ENCODE results near the gene PASK.

The PASK gene

DNA sequence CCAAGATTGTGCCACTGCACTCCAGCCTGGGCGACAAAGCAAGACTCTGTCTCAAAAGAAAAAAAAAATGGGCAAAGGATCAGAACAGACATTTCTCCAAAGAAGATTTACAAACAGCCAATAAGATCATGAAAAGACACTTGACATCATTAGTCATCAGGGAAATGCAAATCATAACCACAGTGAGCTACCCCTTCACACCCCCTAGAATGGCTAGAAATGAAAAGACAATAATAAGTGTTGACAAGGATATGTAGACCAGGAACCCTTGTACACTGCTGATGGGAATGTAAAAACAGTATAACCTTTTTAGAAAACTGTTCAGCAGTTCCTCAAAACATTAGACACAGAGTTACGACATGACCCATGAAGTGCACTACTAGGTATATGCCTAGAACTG is 28.8 kb downstream of the PASK start:
- TF ChIP-seq, protein P1, sequence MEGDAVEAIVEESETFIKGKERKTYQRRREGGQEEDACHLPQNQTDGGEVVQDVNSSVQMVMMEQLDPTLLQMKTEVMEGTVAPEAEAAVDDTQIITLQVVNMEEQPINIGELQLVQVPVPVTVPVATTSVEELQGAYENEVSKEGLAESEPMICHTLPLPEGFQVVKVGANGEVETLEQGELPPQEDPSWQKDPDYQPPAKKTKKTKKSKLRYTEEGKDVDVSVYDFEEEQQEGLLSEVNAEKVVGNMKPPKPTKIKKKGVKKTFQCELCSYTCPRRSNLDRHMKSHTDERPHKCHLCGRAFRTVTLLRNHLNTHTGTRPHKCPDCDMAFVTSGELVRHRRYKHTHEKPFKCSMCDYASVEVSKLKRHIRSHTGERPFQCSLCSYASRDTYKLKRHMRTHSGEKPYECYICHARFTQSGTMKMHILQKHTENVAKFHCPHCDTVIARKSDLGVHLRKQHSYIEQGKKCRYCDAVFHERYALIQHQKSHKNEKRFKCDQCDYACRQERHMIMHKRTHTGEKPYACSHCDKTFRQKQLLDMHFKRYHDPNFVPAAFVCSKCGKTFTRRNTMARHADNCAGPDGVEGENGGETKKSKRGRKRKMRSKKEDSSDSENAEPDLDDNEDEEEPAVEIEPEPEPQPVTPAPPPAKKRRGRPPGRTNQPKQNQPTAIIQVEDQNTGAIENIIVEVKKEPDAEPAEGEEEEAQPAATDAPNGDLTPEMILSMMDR (IDR thresholded peaks at IDR 0.05; ENCODE audit: unreplicated experiment in 3 of 3) = no peak
- no peaks in the 10 kb centered on the region for H3K9me3 Mint-ChIP-seq
- no peak overlapping the region for H3K27ac Mint-ChIP-seq
- H3K36me3 Mint-ChIP-seq (ENCODE audit: low read depth) = peaks cover 21% of the 10 kb centered on the region
- H3K4me1 Mint-ChIP-seq = no peaks in the 10 kb centered on the region
- no peaks in the 10 kb centered on the region for H3K27me3 Mint-ChIP-seq (ENCODE audit: low read depth)
- no peak overlapping the region for H3K4me3 Mint-ChIP-seq

DNA sequence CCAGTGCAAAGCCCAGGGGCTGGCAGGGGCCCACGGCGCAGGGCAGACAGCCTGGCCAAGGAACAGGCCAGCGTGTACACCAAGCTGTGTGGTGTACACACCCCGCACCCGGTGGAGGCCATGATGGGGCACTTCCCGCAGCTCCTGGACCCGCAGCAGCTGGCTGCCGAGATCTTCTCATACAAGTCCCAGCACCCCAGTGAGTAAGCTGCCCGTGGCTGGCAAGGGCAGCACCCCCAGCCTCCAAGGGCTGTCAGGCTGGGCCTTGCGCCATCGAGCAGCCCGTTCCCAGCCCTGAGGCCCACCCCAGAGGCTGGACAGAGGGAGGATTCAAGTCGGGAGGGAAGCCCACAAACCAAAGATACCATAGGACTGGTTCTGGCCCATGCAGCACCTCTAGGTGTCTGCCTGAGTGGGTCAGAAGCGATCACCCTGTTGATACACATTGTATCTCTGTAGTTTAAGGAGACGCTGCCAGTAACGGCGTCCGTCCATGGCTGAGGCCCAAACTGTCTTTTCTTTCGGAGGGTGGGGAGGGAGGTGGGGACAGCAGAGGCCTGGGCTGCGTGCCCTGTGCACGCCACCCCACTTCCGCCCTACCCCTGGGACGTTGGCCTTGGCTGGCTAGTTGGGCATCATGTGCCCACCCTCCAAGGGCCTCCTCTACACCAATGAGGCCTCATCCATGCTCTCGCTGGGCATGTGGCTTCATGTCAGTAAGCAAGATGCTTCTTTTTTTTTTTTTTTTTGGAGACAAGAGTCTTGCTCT is 30.4 kb downstream of the PASK start:
- H3K4me1 Mint-ChIP-seq = no peaks in the 10 kb centered on the region
- H3K27me3 Mint-ChIP-seq (ENCODE audit: low read depth) = no peaks in the 10 kb centered on the region
- peaks cover 31% of the 10 kb centered on the region for H3K36me3 Mint-ChIP-seq (ENCODE audit: low read depth)
- TF ChIP-seq, protein P1 (IDR thresholded peaks at IDR 0.05; ENCODE audit: unreplicated experiment in 3 of 3) = no peak
- no peak overlapping the region for H3K27ac Mint-ChIP-seq
- H3K9me3 Mint-ChIP-seq = no peaks in the 10 kb centered on the region
- H3K4me3 Mint-ChIP-seq = no peak overlapping the region

DNA sequence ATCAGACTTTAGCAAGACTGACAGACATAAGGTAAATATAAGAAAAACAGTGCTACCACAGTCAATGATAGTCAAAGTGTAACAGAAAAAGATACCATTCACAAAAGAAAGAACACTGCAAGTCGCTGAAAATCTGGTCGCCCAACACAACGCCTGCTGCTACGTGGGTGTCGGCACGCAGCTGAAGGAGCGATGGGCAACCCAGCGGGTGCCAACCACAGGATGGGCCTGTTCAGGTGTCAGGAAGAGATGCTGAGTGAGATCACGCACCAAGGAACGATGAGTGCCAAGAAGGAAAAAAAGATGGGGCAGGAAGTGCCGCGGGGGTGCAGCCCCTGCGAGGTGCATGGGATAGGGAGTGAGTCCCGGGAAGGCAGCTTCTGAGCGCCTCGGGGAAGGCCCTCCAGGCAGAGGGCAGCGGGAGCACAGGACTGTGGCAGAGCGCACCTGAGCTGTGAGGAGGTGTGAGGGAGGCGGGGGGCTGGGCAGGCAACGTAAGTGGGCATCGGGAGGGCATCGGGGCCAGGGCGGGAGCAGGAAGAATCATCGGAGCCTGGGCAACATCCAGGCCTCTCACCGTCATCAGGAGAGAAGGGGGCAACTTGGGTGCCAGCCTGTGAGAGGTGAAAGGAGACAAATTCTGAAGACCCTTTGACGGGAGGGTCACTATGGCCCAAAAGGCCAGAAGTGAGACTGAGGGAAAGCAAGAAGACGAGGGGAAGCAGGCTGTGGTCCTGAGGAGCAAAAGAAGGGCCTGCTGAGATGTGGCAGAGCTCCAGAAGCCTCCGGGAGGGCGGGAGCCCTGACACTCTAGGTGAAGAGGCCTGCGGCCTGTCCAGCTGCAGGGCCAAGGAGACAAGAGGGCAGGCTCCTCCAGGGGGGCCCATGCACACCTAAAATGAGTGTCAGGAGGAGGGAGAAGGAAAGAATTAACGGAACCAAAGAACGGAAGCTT is 32.4 kb downstream of the PASK start:
- no peaks in the 10 kb centered on the region for H3K4me1 Mint-ChIP-seq
- no peaks in the 10 kb centered on the region for H3K27me3 Mint-ChIP-seq (ENCODE audit: low read depth)
- H3K4me3 Mint-ChIP-seq = no peak overlapping the region
- peaks cover 31% of the 10 kb centered on the region for H3K36me3 Mint-ChIP-seq (ENCODE audit: low read depth)
- H3K9me3 Mint-ChIP-seq = no peaks in the 10 kb centered on the region
- H3K27ac Mint-ChIP-seq = no peak overlapping the region
- TF ChIP-seq, protein P1 (IDR thresholded peaks at IDR 0.05; ENCODE audit: unreplicated experiment in 3 of 3) = no peak

DNA sequence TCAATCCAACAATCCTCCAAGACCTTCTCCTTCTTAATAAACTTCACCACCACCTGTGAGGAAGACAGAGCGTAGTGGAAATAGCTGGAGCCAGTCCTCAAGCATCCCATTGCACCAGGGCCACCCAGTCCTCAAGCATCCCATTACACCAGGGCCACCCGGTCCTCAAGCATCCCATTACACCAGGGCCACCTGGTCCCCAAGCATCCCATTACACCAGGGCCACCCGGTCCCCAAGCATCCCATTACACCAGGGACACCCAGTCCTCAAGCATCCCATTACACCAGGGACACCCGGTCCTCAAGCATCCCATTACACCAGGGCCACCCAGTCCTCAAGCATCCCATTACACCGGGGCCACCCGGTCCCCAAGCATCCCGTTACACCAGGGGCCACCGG is 33.9 kb downstream of the PASK start:
- Mint-ChIP-seq H3K27me3 (ENCODE audit: low read depth) (no peaks in the 10 kb centered on the region), H3K4me3 (no peak overlapping the region), H3K9me3 (no peaks in the 10 kb centered on the region), H3K4me1 (no peaks in the 10 kb centered on the region), H3K36me3 (ENCODE audit: low read depth) (peaks cover 17% of the 10 kb centered on the region), H3K27ac (no peak overlapping the region)
- TF ChIP-seq, protein P1 (IDR thresholded peaks at IDR 0.05; ENCODE audit: unreplicated experiment in 3 of 3) = no peak

DNA sequence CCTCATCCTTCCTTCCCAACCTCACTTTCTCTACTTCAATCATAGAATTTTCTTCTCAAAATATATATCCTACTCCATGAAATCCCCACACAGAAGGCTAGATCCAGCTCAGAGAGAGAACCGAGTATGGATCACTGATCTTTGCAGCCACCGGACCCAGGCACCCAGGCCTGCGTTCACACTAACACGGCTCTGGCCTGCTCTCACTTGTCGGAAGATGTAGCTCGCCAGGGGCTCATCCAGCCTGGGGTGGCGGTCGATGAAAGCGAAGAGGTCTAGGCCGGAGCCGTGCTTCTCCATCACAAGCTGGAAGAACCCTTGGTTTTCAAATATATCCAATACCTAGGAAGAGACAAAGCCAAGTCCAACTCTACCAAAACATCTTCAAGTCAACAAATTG is 34.4 kb downstream of the PASK start:
- Mint-ChIP-seq H3K4me1 (no peaks in the 10 kb centered on the region), H3K27ac (no peak overlapping the region), H3K36me3 (ENCODE audit: low read depth) (peaks cover 16% of the 10 kb centered on the region), H3K27me3 (ENCODE audit: low read depth) (no peaks in the 10 kb centered on the region), H3K9me3 (no peaks in the 10 kb centered on the region), H3K4me3 (no peak overlapping the region)
- TF ChIP-seq, protein P1 (IDR thresholded peaks at IDR 0.05; ENCODE audit: unreplicated experiment in 3 of 3) = no peak

Measured in nephron (organoid).